Measurements from ENCODE around the gene DENND1A.

Gene DENND1A

DNA sequence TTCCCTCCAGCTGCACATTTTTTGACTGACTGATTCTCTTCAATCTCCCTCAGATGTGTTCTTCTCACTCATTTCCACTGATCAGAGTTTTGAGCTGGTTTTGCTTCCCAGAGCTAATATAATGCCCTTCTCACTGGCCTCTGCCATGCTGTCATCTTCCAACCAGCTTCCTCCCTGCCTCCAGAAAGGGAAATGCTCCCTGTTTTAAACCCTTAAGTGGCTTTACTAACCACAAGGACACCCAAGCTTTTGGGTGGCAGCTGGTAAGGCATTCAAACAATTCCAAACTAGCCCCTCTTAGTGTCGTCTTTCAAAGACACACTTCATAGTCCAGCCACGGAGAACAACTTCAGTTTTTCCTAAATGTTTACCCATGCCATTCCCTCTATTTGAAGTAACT, 401.4 kb downstream of the DENND1A start:
- H3K27me3 Mint-ChIP-seq (ENCODE audit: low read depth, poor library complexity) = peaks cover 2% of the 10 kb centered on the region
- H3K4me3 Mint-ChIP-seq = no peak overlapping the region
- H3K36me3 Mint-ChIP-seq (ENCODE audit: low read depth) = peaks cover 22% of the 10 kb centered on the region
- peaks cover 20% of the 10 kb centered on the region for H3K9me3 Mint-ChIP-seq
- no peak for DNase-seq
- TF ChIP-seq, protein P1, sequence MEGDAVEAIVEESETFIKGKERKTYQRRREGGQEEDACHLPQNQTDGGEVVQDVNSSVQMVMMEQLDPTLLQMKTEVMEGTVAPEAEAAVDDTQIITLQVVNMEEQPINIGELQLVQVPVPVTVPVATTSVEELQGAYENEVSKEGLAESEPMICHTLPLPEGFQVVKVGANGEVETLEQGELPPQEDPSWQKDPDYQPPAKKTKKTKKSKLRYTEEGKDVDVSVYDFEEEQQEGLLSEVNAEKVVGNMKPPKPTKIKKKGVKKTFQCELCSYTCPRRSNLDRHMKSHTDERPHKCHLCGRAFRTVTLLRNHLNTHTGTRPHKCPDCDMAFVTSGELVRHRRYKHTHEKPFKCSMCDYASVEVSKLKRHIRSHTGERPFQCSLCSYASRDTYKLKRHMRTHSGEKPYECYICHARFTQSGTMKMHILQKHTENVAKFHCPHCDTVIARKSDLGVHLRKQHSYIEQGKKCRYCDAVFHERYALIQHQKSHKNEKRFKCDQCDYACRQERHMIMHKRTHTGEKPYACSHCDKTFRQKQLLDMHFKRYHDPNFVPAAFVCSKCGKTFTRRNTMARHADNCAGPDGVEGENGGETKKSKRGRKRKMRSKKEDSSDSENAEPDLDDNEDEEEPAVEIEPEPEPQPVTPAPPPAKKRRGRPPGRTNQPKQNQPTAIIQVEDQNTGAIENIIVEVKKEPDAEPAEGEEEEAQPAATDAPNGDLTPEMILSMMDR (IDR thresholded peaks at IDR 0.05) = no peak
- peaks cover 6% of the 10 kb centered on the region for H3K4me1 Mint-ChIP-seq
- H3K27ac Mint-ChIP-seq = no peak overlapping the region

DNA sequence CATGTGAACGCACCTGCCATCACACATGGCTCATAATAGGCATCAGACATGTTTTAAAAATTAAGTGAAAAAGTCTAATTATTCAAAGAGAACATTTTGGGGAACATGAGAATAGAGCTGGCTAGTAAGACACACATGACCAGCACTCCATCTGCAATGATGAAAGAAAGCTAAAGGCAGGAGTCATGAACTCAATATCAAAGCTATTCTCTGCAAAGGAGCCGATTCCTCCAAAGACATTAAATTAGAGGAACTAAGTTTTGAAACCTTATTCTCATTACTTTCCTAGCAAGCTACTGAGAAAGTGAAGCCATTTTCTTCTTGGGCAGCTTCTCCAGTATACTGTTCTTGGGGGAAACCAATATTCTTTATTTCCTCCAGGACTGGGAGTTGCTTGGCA, 401.9 kb downstream of the DENND1A start:
- peaks cover 6% of the 10 kb centered on the region for H3K4me1 Mint-ChIP-seq
- no peak for DNase-seq
- H3K36me3 Mint-ChIP-seq (ENCODE audit: low read depth) = peaks cover 22% of the 10 kb centered on the region
- peaks cover 2% of the 10 kb centered on the region for H3K27me3 Mint-ChIP-seq (ENCODE audit: low read depth, poor library complexity)
- H3K4me3 Mint-ChIP-seq = no peak overlapping the region
- TF ChIP-seq, protein P1 (IDR thresholded peaks at IDR 0.05) = no peak
- peaks cover 20% of the 10 kb centered on the region for H3K9me3 Mint-ChIP-seq
- H3K27ac Mint-ChIP-seq = no peak overlapping the region

DNA sequence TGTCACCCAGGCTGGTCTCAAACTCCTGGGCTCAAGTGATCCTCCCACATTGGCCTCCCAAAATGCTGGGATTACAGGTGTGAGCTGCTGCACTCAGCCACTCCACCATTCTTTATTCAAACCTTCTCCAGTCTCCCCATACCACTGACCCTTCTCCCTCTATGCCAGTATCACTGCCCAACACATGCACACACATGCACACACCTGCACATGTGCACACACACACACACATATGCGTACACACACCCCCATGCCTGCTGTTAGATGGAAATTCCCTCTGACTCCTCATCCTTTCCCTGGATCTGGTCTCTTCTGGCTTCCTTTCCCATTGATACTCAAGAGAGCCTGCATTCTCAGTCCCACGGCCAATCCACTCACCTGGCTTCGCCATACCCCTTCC, 404.0 kb downstream of the DENND1A start:
- Mint-ChIP-seq H3K4me1 (peaks cover 13% of the 10 kb centered on the region), H3K36me3 (ENCODE audit: low read depth) (peaks cover 14% of the 10 kb centered on the region), H3K9me3 (peaks cover 13% of the 10 kb centered on the region), H3K27me3 (ENCODE audit: low read depth, poor library complexity) (no peaks in the 10 kb centered on the region), H3K4me3 (no peak overlapping the region), H3K27ac (no peak overlapping the region)
- TF ChIP-seq, protein P1 (IDR thresholded peaks at IDR 0.05) = no peak
- no peak for DNase-seq

DNA sequence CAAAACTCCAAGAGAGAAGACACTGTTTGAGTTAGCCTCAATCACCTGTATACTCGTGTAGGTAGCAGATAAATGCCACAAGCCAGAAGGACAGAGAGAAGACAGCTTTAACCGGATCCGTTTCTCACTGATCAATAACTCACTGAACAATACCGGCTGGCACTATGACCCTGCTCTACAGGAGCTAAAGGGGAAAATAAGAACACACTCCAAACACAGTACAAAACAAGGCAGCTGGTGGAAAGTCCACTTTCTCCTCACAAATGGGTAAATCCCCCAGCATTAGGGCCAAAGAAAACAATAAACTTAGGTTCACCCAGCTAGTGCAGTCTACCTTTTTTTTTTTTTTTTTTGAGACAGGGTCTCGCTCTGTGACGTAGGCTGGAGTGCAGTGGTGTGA, 404.5 kb downstream of the DENND1A start:
- no peaks in the 10 kb centered on the region for H3K27me3 Mint-ChIP-seq (ENCODE audit: low read depth, poor library complexity)
- no peak for DNase-seq
- peaks cover 13% of the 10 kb centered on the region for H3K36me3 Mint-ChIP-seq (ENCODE audit: low read depth)
- TF ChIP-seq, protein P1 (IDR thresholded peaks at IDR 0.05) = no peak
- H3K27ac Mint-ChIP-seq = no peak overlapping the region
- H3K4me3 Mint-ChIP-seq = no peak overlapping the region
- H3K4me1 Mint-ChIP-seq = peaks cover 15% of the 10 kb centered on the region
- peaks cover 12% of the 10 kb centered on the region for H3K9me3 Mint-ChIP-seq

DNA sequence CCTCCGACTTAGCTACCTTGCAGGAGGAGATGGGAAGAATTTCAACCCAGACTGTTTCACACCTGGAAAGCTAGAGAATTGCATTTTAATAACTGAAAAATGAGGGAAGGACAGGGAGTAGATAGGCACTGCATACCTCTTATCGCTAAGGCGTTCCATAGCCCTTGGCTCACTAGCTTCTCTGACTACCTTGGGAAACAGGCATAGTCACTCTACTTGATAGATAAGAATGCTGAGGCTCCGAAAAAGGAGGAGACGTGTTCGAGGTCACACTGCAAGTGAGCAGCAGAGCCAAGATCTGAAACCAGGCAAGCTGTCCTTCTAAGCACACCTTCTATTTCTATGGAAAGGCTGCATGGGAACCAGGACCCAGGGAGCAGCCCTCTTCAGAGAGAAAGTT, 405.1 kb downstream of the DENND1A start:
- DNase-seq = no peak
- H3K4me1 Mint-ChIP-seq = peaks cover 15% of the 10 kb centered on the region
- H3K9me3 Mint-ChIP-seq = peaks cover 7% of the 10 kb centered on the region
- H3K27me3 Mint-ChIP-seq (ENCODE audit: low read depth, poor library complexity) = no peaks in the 10 kb centered on the region
- TF ChIP-seq, protein P1 (IDR thresholded peaks at IDR 0.05) = no peak
- no peak overlapping the region for H3K4me3 Mint-ChIP-seq
- peaks cover 8% of the 10 kb centered on the region for H3K36me3 Mint-ChIP-seq (ENCODE audit: low read depth)
- H3K27ac Mint-ChIP-seq = no peak overlapping the region

DNA sequence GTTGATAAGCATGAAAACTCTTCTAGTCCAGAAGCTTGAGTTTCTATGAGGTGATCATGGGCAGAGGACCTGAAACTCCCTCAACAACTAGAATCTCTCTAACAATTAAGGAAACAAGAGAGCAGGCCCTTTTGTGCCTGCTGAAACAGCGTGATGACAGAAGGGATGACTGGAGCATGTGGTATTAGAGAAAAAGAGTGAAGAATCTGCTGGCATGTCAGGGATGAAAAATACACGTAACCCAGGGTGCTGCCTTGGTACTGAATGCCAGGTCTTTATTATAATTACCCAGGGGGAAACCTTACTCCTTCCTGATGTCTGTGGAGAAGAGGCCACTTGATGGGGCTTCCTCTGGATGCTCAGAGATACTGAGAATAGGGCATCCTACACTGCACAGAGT, 406.1 kb downstream of the DENND1A start:
- no peaks in the 10 kb centered on the region for H3K27me3 Mint-ChIP-seq (ENCODE audit: low read depth, poor library complexity)

More for the DNA sequence above, 406.1 kb downstream of the DENND1A start:
- H3K36me3 Mint-ChIP-seq (ENCODE audit: low read depth) = no peaks in the 10 kb centered on the region
- peak overlapping the region; percentile 89 for H3K27ac Mint-ChIP-seq
- TF ChIP-seq, protein P1 (IDR thresholded peaks at IDR 0.05) = no peak
- peaks cover 15% of the 10 kb centered on the region for H3K4me1 Mint-ChIP-seq
- H3K4me3 Mint-ChIP-seq = no peak overlapping the region
- DNase-seq = no peak
- no peaks in the 10 kb centered on the region for H3K9me3 Mint-ChIP-seq
